GM10266 (cell line): ENCODE measurements around the gene HMCN1.

ENCODE experiments used
- DNase-seq: peaks from one replicate; pipeline ENCODE4 v3.0.0; 2012; ENCODE audit errors: extremely low spot score
- TF ChIP-seq, protein P1 (sequence below): IDR thresholded peaks from 2 replicates; pipeline ENCODE4 v1.5.1; 2012; ENCODE audit warnings: mild to moderate bottlenecking, low read depth; ENCODE audit not compliant: control insufficient read depth, insufficient read depth; ENCODE audit errors: missing control alignments

Gene HMCN1

GRCh38 chr1:185965870-185966269 lies 231.7 kb downstream of the HMCN1 start:
- no peak for DNase-seq
- TF ChIP-seq, protein P1, sequence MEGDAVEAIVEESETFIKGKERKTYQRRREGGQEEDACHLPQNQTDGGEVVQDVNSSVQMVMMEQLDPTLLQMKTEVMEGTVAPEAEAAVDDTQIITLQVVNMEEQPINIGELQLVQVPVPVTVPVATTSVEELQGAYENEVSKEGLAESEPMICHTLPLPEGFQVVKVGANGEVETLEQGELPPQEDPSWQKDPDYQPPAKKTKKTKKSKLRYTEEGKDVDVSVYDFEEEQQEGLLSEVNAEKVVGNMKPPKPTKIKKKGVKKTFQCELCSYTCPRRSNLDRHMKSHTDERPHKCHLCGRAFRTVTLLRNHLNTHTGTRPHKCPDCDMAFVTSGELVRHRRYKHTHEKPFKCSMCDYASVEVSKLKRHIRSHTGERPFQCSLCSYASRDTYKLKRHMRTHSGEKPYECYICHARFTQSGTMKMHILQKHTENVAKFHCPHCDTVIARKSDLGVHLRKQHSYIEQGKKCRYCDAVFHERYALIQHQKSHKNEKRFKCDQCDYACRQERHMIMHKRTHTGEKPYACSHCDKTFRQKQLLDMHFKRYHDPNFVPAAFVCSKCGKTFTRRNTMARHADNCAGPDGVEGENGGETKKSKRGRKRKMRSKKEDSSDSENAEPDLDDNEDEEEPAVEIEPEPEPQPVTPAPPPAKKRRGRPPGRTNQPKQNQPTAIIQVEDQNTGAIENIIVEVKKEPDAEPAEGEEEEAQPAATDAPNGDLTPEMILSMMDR: no peak

DNA sequence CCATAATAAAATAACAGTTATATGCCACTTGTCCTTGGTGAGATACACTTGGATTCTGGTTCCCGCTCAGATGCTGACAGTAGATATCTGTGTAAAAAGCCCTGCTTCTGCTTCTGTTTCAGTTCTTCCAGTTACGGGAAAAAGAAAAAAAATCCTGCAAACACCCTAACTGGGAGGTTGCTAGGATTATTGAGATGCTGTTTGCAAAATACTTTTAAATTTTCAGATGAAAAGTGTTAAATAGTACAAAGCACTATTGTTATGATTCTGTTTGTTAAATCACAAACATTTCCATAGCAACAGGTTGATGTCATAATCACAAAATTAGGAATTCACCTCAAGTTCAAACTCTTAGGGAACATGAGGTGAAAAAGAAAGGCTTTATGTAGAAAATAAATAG lies 232.3 kb downstream of the HMCN1 start:
- no peak for DNase-seq
- TF ChIP-seq, protein P1: no peak

- no peak for DNase-seq
- TF ChIP-seq, protein P1: no peak
Observed at GRCh38 chr1:185969028-185969427, 234.8 kb downstream of the HMCN1 start.

- no peak for DNase-seq
- TF ChIP-seq, protein P1: no peak
Observed at GRCh38 chr1:185969524-185969991, 235.4 kb downstream of the HMCN1 start.

- TF ChIP-seq, protein P1: no peak
- no peak for DNase-seq
Observed at GRCh38 chr1:185971688-185972087, 237.5 kb downstream of the HMCN1 start.

DNA sequence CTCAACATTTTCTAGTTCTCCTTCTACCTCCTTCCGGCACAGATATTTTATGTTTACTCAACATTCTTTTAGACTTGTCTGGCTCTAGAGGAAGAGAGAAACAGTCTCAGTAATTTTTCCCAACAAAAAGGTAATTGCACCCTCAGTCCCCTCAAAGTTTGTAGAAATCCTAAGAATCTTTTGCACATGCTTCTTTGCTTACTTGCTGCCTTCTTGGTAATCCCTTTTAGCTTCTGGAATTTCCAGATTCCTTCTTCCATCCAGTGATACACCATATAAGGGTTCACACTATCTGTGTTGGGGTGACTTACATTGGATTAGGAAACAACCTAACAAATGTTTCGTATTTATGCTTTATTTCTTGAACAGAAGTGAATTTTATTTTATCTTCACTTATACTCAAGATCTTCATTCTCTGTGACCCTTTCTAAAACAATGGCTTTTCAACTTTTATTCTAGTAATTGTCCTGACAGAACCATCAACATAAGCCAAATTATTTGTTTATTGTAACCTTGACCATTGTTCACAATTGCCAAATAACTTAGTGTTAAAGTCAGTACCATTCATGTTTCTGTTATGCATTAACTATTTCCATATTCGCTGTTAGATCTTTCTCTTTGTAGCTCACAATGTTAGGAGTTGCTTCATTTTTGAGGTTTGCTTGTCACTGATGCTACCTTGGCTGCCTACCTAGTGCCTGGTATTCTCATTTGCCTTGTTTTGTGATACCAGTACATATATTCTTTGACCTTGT lies 238.1 kb downstream of the HMCN1 start:
- TF ChIP-seq, protein P1: no peak
- no peak for DNase-seq

DNA sequence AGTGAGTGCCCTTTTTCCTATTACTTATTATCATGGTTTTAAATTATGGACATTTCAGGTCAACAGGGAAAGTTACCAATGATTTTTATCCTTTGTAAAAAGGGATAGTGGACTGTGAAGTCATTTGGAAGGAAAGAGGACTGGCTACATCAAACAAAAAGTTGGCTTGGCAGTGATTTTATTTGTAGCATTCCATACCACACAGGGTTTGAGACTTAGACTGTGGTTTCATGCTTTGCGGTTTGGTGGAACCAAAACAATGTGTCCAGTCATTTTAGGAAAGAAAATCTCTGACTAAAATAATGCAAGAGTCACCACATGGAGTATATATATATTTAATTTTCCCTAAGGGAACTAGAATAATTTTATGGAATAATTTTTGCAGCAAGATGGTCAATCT lies 239.5 kb downstream of the HMCN1 start:
- TF ChIP-seq, protein P1: no peak
- no peak for DNase-seq
